Thoracic aorta (tissue), 2 donors: ENCODE data around the gene ACAT2. TPM values are rescaled to one million over a fixed set of nuclear protein-coding genes. Genes with fewer than 3 reads are reported as not detected.

Experiments
- ATAC-seq: fragments of 150-250 bp; one replicate; pipeline ENCODE4 v1.8.0; 2017; ENCODE audit warnings: low read depth; ENCODE audit not compliant: insufficient number of reproducible peaks, low FRiP score
- DNase-seq: peaks from one replicate; pipeline ENCODE4 v3.0.0-alpha.2; 2020; ENCODE audit warnings: low spot score
- H3K27ac ChIP-seq, 2 donors: fragments of 200-600 bp; sonication (generic); 1 replicate in 1 of 2; 2 replicates in 1 of 2; pipeline ENCODE4 v1.5.1; 2016; ENCODE audit warnings: mild to moderate bottlenecking in 2 of 2, moderate library complexity in 2 of 2
- H3K27me3 ChIP-seq: fragments of 200-600 bp; sonication (generic); replicated peaks from 2 replicates; pipeline ENCODE4 v1.6.0; 2016; ENCODE audit warnings: mild to moderate bottlenecking; ENCODE audit not compliant: insufficient read depth
- H3K36me3 ChIP-seq: fragments of 200-600 bp; sonication (generic); one replicate; pipeline ENCODE4 v1.5.1; 2016
- H3K4me1 ChIP-seq, 2 donors: fragments of 200-600 bp; sonication (generic); 1 replicate in 1 of 2; 2 replicates in 1 of 2; pipeline versions ENCODE4 v1.5.1 to v1.6.0; 2016; ENCODE audit warnings: low read depth in 2 of 2, mild to moderate bottlenecking in 1 of 2; ENCODE audit not compliant: control insufficient read depth in 1 of 2
- H3K4me3 ChIP-seq: fragments of 200-600 bp; sonication (generic); 2 replicates; pipeline ENCODE4 v1.5.1; 2016; ENCODE audit warnings: mild to moderate bottlenecking
- H3K9me3 ChIP-seq: fragments of 200-600 bp; sonication (generic); 2 replicates; pipeline ENCODE4 v1.5.1; 2016
- total RNA-seq, 2 donors: library from RNA; depleted of rRNA; stranded (reverse); fragments of >200 nt; gene quantifications; one replicate each; pipeline versions ENCODE4 v1.1.0 to v1.2.3, GENCODE V29; 2016
- TF ChIP-seq, protein P1 (sequence below): fragments of 200-600 bp; sonication (generic); IDR thresholded peaks from one replicate; pipeline ENCODE4 v1.5.1; 2019; ENCODE audit warnings: antibody characterized with exemption

Gene ACAT2
- total RNA-seq, 2 donors from 2014 or later, result 8.1 to 11.1 TPM

DNA sequence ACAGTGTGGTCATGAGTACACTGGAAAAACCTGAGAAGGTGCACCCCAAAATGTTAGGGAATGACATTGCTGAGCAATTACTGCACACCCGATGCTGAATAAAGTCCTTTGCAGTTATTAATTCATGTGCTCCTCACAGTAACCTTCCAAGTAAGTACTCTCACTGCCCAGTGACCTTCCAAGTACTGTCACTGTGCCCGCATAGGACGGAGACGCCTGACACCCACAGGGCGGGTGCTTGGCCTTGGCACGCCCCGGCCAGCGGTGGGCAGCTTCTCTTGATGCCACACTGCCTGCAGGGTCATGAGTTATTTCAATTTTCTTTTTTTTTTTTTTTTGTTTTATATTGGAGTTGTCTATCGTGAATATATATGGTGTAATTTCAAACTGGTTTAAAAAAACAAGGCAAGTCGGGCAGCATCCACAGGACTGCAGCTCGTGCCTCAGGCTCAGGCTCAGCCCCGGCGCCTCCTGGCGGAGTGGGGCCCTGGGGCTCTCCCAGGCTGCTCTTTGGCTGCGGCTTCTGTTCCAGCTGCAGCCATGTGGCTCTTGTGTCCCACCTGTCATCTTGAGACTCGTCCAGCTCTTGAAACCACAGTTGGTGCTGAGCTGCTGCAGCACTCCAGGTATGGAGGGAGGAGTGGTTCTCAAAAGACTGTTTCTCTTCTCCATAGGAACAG lies 65.3 kb downstream of the ACAT2 start:
- no peaks in the 10 kb centered on the region for H3K9me3 ChIP-seq
- no peak overlapping the region for H3K27ac ChIP-seq
- ATAC-seq, result no peak
- H3K27me3 ChIP-seq, result no peaks in the 10 kb centered on the region
- no peak overlapping the region for H3K4me3 ChIP-seq
- no peak for DNase-seq
- H3K36me3 ChIP-seq, result no peaks in the 10 kb centered on the region
- no peaks in the 10 kb centered on the region for H3K4me1 ChIP-seq
- TF ChIP-seq, protein P1, sequence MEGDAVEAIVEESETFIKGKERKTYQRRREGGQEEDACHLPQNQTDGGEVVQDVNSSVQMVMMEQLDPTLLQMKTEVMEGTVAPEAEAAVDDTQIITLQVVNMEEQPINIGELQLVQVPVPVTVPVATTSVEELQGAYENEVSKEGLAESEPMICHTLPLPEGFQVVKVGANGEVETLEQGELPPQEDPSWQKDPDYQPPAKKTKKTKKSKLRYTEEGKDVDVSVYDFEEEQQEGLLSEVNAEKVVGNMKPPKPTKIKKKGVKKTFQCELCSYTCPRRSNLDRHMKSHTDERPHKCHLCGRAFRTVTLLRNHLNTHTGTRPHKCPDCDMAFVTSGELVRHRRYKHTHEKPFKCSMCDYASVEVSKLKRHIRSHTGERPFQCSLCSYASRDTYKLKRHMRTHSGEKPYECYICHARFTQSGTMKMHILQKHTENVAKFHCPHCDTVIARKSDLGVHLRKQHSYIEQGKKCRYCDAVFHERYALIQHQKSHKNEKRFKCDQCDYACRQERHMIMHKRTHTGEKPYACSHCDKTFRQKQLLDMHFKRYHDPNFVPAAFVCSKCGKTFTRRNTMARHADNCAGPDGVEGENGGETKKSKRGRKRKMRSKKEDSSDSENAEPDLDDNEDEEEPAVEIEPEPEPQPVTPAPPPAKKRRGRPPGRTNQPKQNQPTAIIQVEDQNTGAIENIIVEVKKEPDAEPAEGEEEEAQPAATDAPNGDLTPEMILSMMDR, result no peak

DNA sequence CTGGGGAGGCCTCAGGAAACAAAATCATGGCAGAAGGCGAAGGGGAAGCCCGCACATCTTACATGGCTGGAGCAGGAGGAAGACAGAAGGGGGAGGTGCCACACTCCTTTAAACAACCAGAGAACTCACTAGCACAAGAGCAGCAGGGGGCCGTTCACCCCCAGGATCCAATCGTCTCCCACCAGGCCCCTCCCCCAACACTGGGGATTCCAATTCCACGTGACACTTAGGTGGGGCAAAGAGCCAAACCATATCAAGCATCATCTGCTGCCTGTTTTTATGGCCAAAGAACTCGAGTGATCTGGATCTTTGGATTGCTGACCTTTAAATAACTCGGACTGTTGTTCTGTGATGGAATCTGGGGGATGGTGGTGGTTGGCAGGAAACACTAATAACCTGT lies 66.2 kb downstream of the ACAT2 start:
- TF ChIP-seq, protein P1, result no peak
- no peak for DNase-seq

More for the DNA sequence above, 66.2 kb downstream of the ACAT2 start:
- Histone ChIP-seq H3K27ac (no peak overlapping the region), H3K36me3 (no peaks in the 10 kb centered on the region), H3K9me3 (no peaks in the 10 kb centered on the region), H3K4me3 (no peak overlapping the region), H3K4me1 (peaks cover 0 to under 1% of the 10 kb centered on the region in 2 donors), H3K27me3 (no peaks in the 10 kb centered on the region)
- no peak for ATAC-seq

Other genes starting within 250 kb of the ACAT2 start
- gene SOD2, start 68.8 kb upstream of the ACAT2 start, total RNA-seq, result 1,000 to 10,000 TPM in 1 of 2 donors, 100 to 1,000 TPM in 1; 138 to 1,181 TPM
- gene WTAP, start 34.5 kb upstream of the ACAT2 start, total RNA-seq, result 100 to 1,000 TPM in 1 of 2 donors, 10 to 100 TPM in 1; 46.3 to 157 TPM
- 100 to 1,000 TPM; 112 to 138 TPM for gene TCP1, start 27.6 kb downstream of the ACAT2 start, total RNA-seq
- 10 to 100 TPM; 34.8 to 46.2 TPM for gene MRPL18, start 28.4 kb downstream of the ACAT2 start, total RNA-seq
- gene PNLDC1, start 38.2 kb downstream of the ACAT2 start, total RNA-seq, result under 1 TPM in 1 of 2 donors, not detected in 1; 0.54 TPM
- under 1 TPM; 0.14 to 0.27 TPM for gene MAS1, start 128.9 kb downstream of the ACAT2 start, total RNA-seq
- gene IGF2R, start 207.0 kb downstream of the ACAT2 start, total RNA-seq, result 10 to 100 TPM; 82.2 to 88.4 TPM